ENCODE data around the gene HSP90B1. TPM values are rescaled to one million over a fixed set of nuclear protein-coding genes. Genes with fewer than 3 reads are reported as not detected.

The HSP90B1 gene
- total and polyA plus RNA-seq, 9 of the 15 experiments (the other 6 are each of a cell fraction or from before 2014, with no cell fraction given): 196 to 719 (median 557) TPM

GRCh38 chr12:103965590-103966504 is 35.6 kb downstream of the HSP90B1 start, which contains the start of gene TDG (continued):
- TF ChIP-seq, protein P1, sequence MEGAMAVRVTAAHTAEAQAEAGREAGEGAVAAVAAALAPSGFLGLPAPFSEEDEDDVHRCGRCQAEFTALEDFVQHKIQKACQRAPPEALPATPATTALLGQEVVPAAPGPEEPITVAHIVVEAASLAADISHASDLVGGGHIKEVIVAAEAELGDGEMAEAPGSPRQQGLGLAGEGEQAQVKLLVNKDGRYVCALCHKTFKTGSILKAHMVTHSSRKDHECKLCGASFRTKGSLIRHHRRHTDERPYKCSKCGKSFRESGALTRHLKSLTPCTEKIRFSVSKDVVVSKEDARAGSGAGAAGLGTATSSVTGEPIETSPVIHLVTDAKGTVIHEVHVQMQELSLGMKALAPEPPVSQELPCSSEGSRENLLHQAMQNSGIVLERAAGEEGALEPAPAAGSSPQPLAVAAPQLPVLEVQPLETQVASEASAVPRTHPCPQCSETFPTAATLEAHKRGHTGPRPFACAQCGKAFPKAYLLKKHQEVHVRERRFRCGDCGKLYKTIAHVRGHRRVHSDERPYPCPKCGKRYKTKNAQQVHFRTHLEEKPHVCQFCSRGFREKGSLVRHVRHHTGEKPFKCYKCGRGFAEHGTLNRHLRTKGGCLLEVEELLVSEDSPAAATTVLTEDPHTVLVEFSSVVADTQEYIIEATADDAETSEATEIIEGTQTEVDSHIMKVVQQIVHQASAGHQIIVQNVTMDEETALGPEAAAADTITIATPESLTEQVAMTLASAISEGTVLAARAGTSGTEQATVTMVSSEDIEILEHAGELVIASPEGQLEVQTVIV (CRISPR knock-in tag; IDR thresholded peaks at IDR 0.05; ENCODE audit: borderline replicate concordance): no peak
- peak; percentile 79; the same call in 1 of the 2 replicates for TF ChIP-seq MTA3 (IDR thresholded peaks at IDR 0.05; ENCODE audit: borderline replicate concordance)
- TF ChIP-seq, protein P2, sequence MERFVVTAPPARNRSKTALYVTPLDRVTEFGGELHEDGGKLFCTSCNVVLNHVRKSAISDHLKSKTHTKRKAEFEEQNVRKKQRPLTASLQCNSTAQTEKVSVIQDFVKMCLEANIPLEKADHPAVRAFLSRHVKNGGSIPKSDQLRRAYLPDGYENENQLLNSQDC (CRISPR knock-in tag; IDR thresholded peaks at IDR 0.05): no peak
- peak; percentile 89 for TF ChIP-seq TAF9B (IDR thresholded peaks at IDR 0.05; ENCODE audit: partially characterized antibody)
- TF ChIP-seq, protein P3, sequence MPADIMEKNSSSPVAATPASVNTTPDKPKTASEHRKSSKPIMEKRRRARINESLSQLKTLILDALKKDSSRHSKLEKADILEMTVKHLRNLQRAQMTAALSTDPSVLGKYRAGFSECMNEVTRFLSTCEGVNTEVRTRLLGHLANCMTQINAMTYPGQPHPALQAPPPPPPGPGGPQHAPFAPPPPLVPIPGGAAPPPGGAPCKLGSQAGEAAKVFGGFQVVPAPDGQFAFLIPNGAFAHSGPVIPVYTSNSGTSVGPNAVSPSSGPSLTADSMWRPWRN (IDR thresholded peaks at IDR 0.05; ENCODE audit: low read depth): peak; percentile 37; the same call in 1 of the 2 replicates
- TF ChIP-seq ARID1B (IDR thresholded peaks at IDR 0.05): 0 out of 2 replicates have a peak, but pooled peaks have one; percentile 35
- no peak for TF ChIP-seq POLR3G (IDR thresholded peaks at IDR 0.05; ENCODE audit: extremely low read depth, insufficient read length, insufficient replicate concordance)
- no peak for TF ChIP-seq ZBTB26 (CRISPR knock-in tag; IDR thresholded peaks at IDR 0.05)
- TF ChIP-seq BRD9 (IDR thresholded peaks at IDR 0.05; ENCODE audit: low read depth, partially characterized antibody): peak; percentile 17
- TF ChIP-seq TGIF2 (CRISPR knock-in tag; IDR thresholded peaks at IDR 0.05): no peak; the same call in 1 of the 2 replicates
- TF ChIP-seq SIN3A (IDR thresholded peaks at IDR 0.05; ENCODE audit: borderline replicate concordance in 2 of 2, control insufficient read depth in 1 of 2, low read depth in 2 of 2, low read length in 2 of 2): peak; percentile 56 to 84; a peak in 2 of 4 replicates
- no peak for TF ChIP-seq POLR3A (IDR thresholded peaks at IDR 0.05; ENCODE audit: borderline replicate concordance, extremely low read depth, insufficient read depth, insufficient read length)
- no peak for TF ChIP-seq PHTF2 (CRISPR knock-in tag; IDR thresholded peaks at IDR 0.05)
- no peak for TF ChIP-seq DEAF1 (CRISPR knock-in tag; IDR thresholded peaks at IDR 0.05)
- no peak for TF ChIP-seq ZFPM2 (CRISPR knock-in tag; IDR thresholded peaks at IDR 0.05)
- TF ChIP-seq SMARCA5 (IDR thresholded peaks at IDR 0.05): no peak
- peak; percentile 71; the same call in 1 of the 2 replicates for TF ChIP-seq ESRRA (IDR thresholded peaks at IDR 0.05; ENCODE audit: borderline replicate concordance, low read depth)

Measured in K562 (cell line).